HepG2 (cell line): ENCODE results near the gene C2orf76. TPM values are rescaled to one million over a fixed set of nuclear protein-coding genes. Genes with fewer than 3 reads are reported as not detected.
A peak's percentile ranks its signal among the peaks of the same experiment; 100 is the strongest.

Experiments
- DNMT1 ChIP-seq: sonication (generic); formaldehyde crosslinking; IDR thresholded peaks from 2 replicates; pipeline ENCODE4 v1.5.1; 2020; ENCODE audit warnings: mild to moderate bottlenecking, missing genetic modification reagents
- ETV6 ChIP-seq: sonication (generic); formaldehyde crosslinking; conservative IDR thresholded peaks from 2 replicates; pipeline ENCODE4 v1.4.0; 2020; ENCODE audit warnings: missing genetic modification reagents
- GATAD2A ChIP-seq: IDR thresholded peaks from 2 replicates; pipeline ENCODE4 v1.6.1; 2016
- KLF9 ChIP-seq: IDR thresholded peaks from 2 replicates; pipeline ENCODE4 v1.6.1; 2016; ENCODE audit warnings: low read depth
- POLR2G ChIP-seq: fragments of 200-400 bp; formaldehyde crosslinking; IDR thresholded peaks from 2 replicates; pipeline ENCODE4 v1.6.1; 2018; ENCODE audit warnings: mild to moderate bottlenecking, low read depth, low read length, moderate library complexity
- RELA ChIP-seq: sonication (generic); formaldehyde crosslinking; IDR thresholded peaks from 2 replicates; pipeline ENCODE4 v1.4.0; 2020; ENCODE audit warnings: missing genetic modification reagents
- RNF2 ChIP-seq: fragments of 450-650 bp; conservative IDR thresholded peaks from 2 replicates; pipeline ENCODE4 v1.6.1; 2016; ENCODE audit warnings: low read depth
- ZFP36L1 ChIP-seq: sonication (generic); formaldehyde crosslinking; IDR thresholded peaks from 2 replicates; pipeline ENCODE4 v1.8.0; 2022; ENCODE audit warnings: mild to moderate bottlenecking, missing genetic modification reagents, moderate library complexity
- ZNF30 ChIP-seq: sonication (generic); formaldehyde crosslinking; IDR thresholded peaks from 2 replicates; pipeline ENCODE4 v1.5.0; 2020; ENCODE audit warnings: mild to moderate bottlenecking, missing genetic modification reagents
- ZNF382 ChIP-seq: sonication (generic); formaldehyde crosslinking; IDR thresholded peaks from 2 replicates; pipeline ENCODE4 v1.5.0; 2020; ENCODE audit warnings: missing genetic modification reagents, mild to moderate bottlenecking, borderline replicate concordance
- ZNF501 ChIP-seq: sonication (generic); formaldehyde crosslinking; IDR thresholded peaks from 2 replicates; pipeline ENCODE4 v1.5.1; 2020; ENCODE audit warnings: mild to moderate bottlenecking, moderate library complexity, missing genetic modification reagents
- ZNF841 ChIP-seq: sonication (generic); formaldehyde crosslinking; IDR thresholded peaks from 2 replicates; pipeline ENCODE4 v1.8.1; 2023; ENCODE audit warnings: missing genetic modification reagents, borderline replicate concordance
- ZNF891 ChIP-seq: sonication (generic); formaldehyde crosslinking; IDR thresholded peaks from 2 replicates; pipeline ENCODE4 v1.5.0; 2020; ENCODE audit warnings: mild to moderate bottlenecking, missing genetic modification reagents
- ZSCAN21 ChIP-seq: sonication (generic); formaldehyde crosslinking; IDR thresholded peaks from 2 replicates; pipeline ENCODE4 v1.8.0; 2022; ENCODE audit warnings: mild to moderate bottlenecking, missing genetic modification reagents, moderate library complexity, borderline replicate concordance
- polyA plus RNA-seq, 8 experiments: library from polyadenylated mRNA; depleted of rRNA in 3 of 8; stranded (reverse) in 7 of 8; unstranded in 1 of 8; fragments of >200 nt; fragmentation: Illumina TruSeq in 4 of 8; extraction: Trizol in 4 of 8; gene quantifications; 2 replicates each; pipeline versions ENCODE4 v1.2.1 to v1.2.3, GENCODE V29; 2011 to 2016; ENCODE audit warnings: low read depth in 4 of 8, missing spikeins in 1 of 8, mixed read lengths in 1 of 8; ENCODE audit not compliant: insufficient read depth in 1 of 8
- total RNA-seq, 5 experiments: library from RNA; depleted of rRNA; stranded (reverse); fragments of >200 nt; fragmentation: Illumina TruSeq; extraction: Trizol; gene quantifications; 2 replicates each; pipeline ENCODE4 v1.2.3, GENCODE V29; 2016; ENCODE audit warnings: low read depth in 1 of 5
- TF ChIP-seq, protein P1 (sequence below): IDR thresholded peaks from 2 replicates; pipeline ENCODE4 v1.6.1; 2016; ENCODE audit warnings: missing genetic modification reagents, missing compliant biosample characterization
- TF ChIP-seq, protein P2 (sequence below): conservative IDR thresholded peaks from 2 replicates; pipeline ENCODE4 v1.6.1; 2018; ENCODE audit warnings: missing genetic modification reagents
- TF ChIP-seq, protein P3 (sequence below): sonication (generic); formaldehyde crosslinking; IDR thresholded peaks from 2 replicates; pipeline ENCODE4 v1.4.0; 2020; ENCODE audit warnings: missing genetic modification reagents
- TF ChIP-seq, protein P4 (sequence below): IDR thresholded peaks from 2 replicates; pipeline ENCODE4 v1.6.1; 2016; ENCODE audit warnings: low read depth, missing genetic modification reagents, missing compliant biosample characterization
- TF ChIP-seq, protein P5 (sequence below): sonication (generic); formaldehyde crosslinking; IDR thresholded peaks from 2 replicates; pipeline ENCODE4 v1.5.1; 2020; ENCODE audit warnings: missing genetic modification reagents, mild to moderate bottlenecking, borderline replicate concordance

The C2orf76 gene
- total and polyA plus RNA-seq, 2 of the 13 experiments (the other 11 are each of a cell fraction or from before 2014, with no cell fraction given): 7.7 to 8.5 TPM

DNA sequence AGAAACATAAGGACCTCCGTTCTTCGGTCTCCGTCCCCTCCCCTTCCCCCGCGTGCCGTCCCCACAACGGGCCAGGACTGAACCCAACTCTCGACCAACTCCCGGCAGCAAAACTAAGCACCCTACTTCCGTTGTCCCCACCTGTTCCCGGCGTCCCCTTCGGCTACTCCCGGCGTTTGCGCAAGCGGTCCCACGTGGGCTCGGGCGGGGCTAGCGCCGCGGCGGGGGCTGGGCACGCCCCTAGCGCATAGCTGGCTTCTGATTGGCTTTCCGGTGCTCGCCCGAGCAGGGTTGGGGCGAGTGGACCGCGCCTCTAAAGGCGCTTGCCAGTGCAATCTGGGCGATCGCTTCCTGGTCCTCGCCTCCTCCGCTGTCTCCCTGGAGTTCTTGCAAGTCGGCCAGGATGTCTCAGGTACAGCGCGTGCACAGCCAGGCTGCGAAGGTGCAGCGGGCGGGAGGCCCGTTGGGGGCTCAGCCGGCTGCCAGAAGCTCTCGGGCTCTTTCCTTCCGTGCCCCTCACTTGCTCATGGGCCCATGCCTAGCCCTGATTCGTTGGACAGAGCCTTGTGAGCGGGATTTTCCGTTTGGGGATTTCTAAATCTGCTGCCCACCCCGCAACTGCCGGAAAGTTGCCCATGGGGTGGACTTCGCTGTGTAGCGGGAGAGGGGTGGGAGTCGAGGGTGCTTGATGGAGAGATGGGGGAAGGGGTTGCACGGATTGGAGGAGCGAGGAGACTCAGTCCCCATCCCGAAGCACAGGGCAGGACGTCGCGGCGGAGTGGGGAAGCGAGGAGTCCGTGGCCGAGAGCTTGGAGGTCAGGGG, at the start of gene C2orf76, which contains the start of gene DBI (continued):
- TF ChIP-seq ZNF841 (CRISPR knock-in tag) (peak; percentile 76; the same call in 1 of the 2 replicates), RELA (CRISPR knock-in tag) (0 out of 2 replicates have a peak, but pooled peaks have one; percentile 51), ZNF891 (CRISPR knock-in tag) (peak; percentile 94), ETV6 (peak; percentile 90), RNF2 (no peak), GATAD2A (CRISPR knock-in tag) (peak; percentile 71), ZSCAN21 (CRISPR knock-in tag) (peak; percentile 70), DNMT1 (CRISPR knock-in tag) (0 out of 2 replicates have a peak, but pooled peaks have one; percentile 20), ZNF501 (CRISPR knock-in tag) (peak; percentile 99), KLF9 (peak; percentile 93; the same call in 1 of the 2 replicates), POLR2G (peak; percentile 97), ZNF382 (CRISPR knock-in tag) (no peak), ZFP36L1 (CRISPR knock-in tag) (no peak; the same call in 1 of the 2 replicates), ZNF30 (CRISPR knock-in tag) (no peak)
- TF ChIP-seq, protein P1, sequence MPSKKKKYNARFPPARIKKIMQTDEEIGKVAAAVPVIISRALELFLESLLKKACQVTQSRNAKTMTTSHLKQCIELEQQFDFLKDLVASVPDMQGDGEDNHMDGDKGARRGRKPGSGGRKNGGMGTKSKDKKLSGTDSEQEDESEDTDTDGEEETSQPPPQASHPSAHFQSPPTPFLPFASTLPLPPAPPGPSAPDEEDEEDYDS: peak; percentile 98
- TF ChIP-seq, protein P2, sequence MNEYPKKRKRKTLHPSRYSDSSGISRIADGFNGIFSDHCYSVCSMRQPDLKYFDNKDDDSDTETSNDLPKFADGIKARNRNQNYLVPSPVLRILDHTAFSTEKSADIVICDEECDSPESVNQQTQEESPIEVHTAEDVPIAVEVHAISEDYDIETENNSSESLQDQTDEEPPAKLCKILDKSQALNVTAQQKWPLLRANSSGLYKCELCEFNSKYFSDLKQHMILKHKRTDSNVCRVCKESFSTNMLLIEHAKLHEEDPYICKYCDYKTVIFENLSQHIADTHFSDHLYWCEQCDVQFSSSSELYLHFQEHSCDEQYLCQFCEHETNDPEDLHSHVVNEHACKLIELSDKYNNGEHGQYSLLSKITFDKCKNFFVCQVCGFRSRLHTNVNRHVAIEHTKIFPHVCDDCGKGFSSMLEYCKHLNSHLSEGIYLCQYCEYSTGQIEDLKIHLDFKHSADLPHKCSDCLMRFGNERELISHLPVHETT (CRISPR knock-in tag): peak; percentile 81
- TF ChIP-seq, protein P3, sequence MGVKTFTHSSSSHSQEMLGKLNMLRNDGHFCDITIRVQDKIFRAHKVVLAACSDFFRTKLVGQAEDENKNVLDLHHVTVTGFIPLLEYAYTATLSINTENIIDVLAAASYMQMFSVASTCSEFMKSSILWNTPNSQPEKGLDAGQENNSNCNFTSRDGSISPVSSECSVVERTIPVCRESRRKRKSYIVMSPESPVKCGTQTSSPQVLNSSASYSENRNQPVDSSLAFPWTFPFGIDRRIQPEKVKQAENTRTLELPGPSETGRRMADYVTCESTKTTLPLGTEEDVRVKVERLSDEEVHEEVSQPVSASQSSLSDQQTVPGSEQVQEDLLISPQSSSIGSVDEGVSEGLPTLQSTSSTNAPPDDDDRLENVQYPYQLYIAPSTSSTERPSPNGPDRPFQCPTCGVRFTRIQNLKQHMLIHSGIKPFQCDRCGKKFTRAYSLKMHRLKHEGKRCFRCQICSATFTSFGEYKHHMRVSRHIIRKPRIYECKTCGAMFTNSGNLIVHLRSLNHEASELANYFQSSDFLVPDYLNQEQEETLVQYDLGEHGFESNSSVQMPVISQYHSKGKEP: 0 out of 2 replicates have a peak, but pooled peaks have one; percentile 55
- TF ChIP-seq, protein P4, sequence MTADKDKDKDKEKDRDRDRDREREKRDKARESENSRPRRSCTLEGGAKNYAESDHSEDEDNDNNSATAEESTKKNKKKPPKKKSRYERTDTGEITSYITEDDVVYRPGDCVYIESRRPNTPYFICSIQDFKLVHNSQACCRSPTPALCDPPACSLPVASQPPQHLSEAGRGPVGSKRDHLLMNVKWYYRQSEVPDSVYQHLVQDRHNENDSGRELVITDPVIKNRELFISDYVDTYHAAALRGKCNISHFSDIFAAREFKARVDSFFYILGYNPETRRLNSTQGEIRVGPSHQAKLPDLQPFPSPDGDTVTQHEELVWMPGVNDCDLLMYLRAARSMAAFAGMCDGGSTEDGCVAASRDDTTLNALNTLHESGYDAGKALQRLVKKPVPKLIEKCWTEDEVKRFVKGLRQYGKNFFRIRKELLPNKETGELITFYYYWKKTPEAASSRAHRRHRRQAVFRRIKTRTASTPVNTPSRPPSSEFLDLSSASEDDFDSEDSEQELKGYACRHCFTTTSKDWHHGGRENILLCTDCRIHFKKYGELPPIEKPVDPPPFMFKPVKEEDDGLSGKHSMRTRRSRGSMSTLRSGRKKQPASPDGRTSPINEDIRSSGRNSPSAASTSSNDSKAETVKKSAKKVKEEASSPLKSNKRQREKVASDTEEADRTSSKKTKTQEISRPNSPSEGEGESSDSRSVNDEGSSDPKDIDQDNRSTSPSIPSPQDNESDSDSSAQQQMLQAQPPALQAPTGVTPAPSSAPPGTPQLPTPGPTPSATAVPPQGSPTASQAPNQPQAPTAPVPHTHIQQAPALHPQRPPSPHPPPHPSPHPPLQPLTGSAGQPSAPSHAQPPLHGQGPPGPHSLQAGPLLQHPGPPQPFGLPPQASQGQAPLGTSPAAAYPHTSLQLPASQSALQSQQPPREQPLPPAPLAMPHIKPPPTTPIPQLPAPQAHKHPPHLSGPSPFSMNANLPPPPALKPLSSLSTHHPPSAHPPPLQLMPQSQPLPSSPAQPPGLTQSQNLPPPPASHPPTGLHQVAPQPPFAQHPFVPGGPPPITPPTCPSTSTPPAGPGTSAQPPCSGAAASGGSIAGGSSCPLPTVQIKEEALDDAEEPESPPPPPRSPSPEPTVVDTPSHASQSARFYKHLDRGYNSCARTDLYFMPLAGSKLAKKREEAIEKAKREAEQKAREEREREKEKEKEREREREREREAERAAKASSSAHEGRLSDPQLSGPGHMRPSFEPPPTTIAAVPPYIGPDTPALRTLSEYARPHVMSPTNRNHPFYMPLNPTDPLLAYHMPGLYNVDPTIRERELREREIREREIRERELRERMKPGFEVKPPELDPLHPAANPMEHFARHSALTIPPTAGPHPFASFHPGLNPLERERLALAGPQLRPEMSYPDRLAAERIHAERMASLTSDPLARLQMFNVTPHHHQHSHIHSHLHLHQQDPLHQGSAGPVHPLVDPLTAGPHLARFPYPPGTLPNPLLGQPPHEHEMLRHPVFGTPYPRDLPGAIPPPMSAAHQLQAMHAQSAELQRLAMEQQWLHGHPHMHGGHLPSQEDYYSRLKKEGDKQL (CRISPR knock-in tag): peak; percentile 54; the same call in 1 of the 2 replicates
- TF ChIP-seq, protein P5, sequence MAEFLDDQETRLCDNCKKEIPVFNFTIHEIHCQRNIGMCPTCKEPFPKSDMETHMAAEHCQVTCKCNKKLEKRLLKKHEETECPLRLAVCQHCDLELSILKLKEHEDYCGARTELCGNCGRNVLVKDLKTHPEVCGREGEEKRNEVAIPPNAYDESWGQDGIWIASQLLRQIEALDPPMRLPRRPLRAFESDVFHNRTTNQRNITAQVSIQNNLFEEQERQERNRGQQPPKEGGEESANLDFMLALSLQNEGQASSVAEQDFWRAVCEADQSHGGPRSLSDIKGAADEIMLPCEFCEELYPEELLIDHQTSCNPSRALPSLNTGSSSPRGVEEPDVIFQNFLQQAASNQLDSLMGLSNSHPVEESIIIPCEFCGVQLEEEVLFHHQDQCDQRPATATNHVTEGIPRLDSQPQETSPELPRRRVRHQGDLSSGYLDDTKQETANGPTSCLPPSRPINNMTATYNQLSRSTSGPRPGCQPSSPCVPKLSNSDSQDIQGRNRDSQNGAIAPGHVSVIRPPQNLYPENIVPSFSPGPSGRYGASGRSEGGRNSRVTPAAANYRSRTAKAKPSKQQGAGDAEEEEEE: peak; percentile 23; the same call in 1 of the 2 replicates
